CD4-positive, alpha-beta T cell treated with Interleukin-17A for 1 hour (primary cell): ENCODE results near the gene SAPCD2.

Experiments used
- DNase-seq: peaks from one replicate; pipeline ENCODE4 v3.0.0-alpha.2; 2020

Gene SAPCD2

DNA sequence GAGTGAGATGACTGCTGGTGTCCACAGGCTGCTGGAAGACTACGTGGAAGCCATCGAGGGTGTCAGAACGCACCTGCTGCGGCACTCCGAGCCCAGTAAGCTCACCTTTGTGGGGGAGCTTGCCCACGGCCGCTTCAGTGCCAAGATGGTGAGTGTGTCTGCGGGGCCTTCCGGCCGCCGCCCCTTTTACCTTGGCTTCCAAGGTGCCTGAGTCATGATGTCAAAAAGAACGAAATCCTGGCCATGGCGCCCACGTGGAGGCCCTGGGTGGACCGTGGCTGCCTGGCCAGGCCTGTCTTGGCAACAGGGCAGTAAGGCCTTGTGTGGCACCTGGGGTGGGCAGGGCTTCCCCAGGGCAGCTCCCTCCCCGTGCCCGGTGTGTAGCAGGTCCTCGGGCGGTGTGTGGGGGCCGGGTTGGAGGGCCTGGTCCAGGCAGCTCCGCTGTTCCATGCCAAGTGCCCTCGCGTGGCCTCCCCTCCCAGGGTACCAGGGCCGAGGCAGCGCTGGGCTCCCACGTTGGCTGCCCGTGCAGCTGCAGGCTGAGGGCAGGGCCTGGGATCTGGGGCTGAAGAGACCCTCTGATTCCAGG is 36.4 kb upstream of the SAPCD2 start:
- no peak for DNase-seq

DNA sequence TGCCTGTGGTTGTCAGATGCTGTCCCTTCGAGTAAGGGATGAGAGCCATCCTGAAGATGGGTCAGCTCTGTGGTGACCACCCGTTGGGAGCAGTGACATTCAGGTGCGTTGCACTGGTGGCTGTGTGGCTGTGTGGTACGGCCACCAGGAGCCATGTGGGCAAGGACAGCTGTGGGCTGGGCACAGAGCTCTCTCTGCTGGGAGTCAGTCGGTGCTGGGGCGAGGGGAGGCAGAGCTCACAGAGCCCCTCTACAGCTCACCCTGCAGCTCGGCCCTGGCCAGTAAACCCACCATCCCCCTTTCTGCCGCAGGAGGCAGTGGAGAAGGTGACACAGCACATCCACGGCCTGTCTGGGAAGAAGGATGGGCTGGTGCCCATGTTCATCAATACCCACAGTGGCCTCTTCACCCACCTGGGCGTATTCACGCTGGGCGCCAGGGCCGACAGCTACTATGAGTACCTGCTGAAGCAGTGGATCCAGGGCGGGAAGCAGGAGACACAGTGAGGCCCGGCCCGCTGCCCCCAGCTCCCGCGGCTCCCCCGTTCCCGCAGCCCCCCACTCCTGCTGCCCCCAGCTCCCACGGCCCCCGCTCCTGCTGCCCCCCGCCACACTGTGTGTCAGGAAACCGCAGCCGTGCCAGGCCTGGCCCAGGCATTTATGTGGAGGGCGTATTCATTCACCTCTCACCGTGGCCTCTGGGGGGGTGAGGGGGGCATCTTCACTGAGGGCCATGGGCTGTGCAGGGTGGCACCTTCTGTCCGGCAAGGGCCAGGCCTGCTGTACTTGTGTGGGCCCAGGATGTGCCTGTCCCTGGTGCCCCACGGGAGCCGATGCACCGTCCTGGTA is 35.7 kb upstream of the SAPCD2 start:
- no peak for DNase-seq

DNA sequence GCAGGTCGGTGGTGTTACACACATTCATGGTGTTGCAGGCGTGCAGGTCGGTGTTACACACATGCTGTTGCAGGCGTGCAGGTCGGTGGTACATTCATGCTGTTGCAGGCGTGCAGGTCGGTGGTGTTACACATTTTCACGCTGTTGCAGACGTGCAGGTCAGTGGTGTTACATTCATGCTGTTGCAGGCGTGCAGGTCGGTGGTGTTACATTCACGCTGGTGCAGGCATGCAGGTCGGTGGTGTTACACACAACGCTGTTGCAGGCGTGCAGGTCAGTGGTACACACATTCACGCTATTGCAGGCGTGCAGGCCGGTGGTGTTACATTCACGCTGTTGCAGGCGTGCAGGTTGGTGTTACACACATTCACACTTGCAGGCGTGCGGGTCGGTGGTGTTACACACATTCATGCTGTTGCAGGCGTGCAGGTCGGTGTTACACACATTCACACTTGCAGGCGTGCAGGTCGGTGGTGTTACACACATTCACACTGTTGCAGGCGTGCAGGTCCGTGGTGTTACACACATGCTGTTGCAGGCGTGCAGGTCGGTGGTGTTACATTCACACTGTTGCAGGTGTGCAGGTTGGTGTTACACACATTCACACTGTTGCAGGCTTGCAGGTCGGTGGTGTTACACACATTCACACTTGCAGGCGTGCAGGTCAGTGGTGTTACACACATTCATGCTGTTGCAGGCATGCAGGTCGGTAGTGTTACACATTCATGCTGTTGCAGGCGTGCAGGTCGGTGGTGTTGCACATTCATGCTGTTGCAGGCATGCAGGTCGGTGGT is 33.0 kb upstream of the SAPCD2 start:
- no peak for DNase-seq

DNA sequence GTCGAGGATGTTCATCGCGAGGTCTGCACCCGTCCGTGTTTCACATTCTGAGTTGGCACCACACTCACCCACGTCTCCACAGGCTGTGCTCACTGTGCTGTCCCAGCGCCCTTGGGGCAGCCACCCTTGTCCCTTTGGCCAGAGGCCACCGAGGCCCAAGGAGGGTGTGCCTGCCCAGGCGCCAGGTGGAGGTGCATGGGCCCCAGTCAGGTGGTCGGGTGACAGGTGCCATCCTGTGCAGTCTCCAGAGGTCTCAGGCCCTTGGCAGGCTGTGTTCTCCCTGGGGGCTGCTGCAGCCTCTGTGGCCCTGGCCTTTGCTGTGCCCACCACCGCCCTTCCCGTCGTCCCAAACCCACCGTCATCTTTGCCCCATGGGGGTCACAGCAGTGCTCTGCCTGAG is 28.9 kb upstream of the SAPCD2 start:
- DNase-seq = no peak

DNA sequence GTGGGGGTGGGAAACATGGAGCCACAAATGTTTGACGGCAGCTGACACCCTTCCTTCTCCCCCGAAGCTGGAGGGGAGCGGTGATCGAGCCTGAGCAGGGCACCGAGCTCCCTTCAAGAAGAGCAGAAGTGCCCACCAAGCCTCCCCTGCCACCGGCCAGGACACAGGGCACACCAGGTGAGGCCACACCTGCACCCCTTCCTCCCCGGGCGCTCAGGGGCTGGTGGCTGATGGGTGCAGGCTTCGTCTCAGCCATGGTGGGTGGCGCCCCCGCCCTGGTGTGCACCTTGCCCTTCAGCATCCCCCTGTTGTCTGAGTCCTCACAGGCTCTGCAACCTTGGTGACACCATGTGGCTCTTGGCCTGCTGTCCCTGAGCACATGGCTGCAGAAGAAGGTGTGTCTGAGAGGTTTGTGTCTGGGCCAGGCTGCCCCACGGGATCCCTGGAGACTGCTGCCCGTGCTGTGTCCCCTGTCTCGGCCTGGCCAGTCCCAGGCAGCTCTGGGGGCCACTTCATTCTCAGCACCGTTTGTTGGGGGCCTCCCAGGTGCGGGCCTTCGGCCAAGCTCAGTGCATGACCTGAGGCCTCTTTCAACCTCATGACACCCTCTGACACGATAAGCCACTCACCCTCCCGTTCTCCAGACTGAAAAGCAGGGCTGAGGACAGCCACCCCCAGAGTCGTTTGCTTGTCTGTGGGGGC is 27.6 kb upstream of the SAPCD2 start:
- no peak for DNase-seq

DNA sequence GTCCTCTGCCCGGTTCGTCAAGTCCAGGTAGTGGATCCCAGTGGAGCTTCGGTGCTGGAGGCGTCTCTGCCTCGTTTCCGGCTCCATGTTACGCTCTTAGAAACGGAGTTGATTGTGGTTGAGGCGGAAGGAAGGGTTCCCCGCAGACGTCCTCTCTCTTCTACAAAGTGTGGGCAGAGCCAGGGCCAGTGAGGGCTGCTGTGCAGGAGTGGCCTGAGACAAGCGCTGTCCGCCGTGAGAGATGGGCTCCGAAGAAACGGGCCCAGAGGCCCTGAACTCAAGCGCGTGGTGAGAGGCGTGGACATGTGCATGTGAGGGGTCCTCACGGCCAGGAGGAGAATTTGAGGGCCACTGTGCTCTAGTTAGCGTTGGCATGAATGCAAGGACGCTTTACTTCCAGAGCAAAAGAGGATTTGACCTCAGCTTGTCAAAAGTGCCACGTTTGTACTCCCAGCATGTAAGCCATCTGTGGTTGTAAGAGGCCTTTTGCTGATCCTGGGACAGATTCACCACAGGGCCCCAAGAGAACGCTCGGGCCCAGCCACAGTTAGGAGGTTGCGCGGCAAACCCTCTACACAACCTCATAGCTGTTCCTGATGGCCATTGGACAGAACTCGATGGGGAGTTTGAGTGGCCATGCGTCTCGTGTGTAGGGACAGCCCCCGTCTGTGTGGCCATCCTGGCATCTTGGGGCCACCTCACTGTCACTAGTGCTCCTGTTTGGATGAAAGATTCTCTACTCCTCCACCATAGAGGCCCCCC is 26.6 kb upstream of the SAPCD2 start:
- DNase-seq = no peak

DNA sequence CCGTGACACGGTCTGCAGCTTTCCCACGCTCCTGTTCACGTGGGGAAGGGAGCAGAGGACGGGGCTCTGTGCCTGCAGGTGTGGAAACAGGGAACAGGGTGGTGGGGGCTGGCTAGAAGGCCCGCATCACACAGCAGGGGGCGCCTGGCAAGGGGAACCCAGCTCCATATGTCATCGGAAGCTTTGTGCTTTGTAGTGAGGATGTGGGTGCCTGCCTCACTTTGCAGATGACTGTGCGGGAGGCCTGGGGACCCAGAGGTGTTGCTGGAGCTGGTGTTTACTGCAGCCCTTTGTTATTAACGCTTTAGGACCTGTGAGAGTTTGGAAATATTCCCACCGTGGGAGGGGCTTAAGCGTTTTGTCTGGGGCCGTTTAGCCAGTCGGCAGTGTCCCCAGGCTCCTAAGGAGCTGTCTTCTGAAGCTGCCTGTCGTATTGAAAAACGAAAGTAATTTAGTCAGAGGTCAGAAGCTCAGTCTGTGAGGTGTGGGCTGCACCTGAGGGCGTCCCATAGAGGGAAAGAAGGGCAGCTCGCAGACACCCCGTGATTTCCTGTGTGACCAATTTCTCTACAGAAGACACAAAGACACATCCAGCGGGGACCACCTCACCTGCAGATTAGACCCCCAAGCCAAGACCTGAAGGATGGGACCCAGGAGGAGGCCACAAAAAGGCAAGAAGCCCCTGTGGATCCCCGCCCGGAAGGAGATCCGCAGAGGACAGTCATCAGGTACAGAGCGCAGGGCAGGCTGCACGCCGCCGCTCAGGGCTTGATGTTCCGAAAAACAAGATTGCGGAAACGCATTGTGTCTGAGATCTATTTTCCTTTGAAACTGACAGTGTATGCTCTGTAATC is 25.5 kb upstream of the SAPCD2 start:
- DNase-seq = peak; percentile 89

DNA sequence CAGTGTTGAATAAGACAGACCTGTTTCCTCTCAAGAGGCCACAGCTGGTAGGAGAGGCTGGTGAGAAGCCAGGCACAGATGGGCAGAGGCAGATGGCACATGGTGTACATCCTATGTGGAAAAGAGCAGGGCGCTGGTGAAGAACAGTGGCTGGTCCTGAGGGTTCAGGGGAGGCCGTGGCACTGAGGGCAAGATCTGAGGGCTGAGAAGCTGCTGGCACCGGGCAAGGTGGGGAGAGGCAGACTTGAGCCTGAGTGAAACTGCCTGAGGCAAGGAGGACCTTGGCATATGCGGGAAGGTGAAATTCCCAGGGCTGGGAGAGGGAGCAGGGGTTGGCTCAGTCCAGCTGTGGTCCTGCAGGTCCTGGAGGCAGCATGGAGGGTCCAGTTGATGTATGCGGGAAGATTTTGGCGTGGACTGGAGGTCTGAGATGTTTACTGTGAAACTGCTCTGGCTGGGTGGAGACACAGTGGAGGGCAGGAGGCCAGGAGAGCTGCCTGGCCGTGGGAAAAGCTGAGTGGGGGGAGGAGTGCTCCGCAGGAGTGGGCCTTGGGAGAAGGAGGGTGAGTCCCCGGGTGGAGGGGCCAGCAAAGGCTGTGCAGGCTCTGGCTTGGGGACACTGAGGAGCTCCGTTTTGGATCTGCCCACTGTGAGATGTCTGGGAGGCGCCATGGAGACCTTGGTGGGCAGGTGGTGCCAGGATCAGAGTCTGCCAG is 19.0 kb upstream of the SAPCD2 start:
- no peak for DNase-seq

DNA sequence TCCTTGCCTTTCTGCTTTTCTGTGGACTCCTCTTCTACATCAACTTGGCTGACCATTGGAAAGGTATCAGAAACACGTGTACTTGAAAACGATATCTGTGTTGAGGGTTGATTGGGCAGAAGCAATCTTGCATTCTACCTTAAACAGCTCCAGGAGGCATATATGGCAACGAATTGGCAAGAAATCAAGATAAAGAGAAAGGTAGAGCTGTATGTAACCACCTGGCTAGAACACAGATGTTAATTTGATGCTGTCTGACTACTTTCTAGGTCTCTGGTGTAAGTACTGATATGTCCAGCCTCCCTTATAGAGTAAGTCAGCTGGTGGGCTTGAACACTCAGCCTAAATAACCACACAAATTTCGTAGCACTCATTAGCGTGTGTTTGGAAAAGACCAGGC is 17.8 kb upstream of the SAPCD2 start:
- no peak for DNase-seq

DNA sequence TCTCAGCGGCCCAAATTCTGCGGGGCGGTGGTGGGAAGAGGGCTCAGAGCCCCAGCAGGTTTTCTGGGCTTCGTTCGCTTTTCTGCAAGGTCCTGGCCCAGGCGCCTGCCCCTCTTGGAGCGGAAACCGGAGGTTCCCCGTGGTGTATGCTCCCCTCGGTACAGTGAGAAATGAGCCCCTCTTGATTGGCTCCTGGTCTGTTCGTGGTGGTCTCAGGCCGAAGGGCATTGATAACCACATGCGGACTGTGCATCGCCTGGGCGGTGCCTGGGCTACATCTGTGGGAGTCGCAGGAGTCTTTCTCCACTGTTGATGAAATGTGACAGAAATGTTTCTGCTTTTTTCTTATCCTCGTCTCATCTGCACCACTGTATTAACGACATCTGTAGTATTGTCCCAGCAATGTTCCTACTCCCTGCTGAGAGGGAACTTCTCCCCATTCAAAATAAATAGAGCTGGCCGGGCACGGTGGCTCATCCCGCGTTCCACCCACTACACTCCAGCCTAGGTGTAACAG is 17.1 kb upstream of the SAPCD2 start:
- DNase-seq = no peak

DNA sequence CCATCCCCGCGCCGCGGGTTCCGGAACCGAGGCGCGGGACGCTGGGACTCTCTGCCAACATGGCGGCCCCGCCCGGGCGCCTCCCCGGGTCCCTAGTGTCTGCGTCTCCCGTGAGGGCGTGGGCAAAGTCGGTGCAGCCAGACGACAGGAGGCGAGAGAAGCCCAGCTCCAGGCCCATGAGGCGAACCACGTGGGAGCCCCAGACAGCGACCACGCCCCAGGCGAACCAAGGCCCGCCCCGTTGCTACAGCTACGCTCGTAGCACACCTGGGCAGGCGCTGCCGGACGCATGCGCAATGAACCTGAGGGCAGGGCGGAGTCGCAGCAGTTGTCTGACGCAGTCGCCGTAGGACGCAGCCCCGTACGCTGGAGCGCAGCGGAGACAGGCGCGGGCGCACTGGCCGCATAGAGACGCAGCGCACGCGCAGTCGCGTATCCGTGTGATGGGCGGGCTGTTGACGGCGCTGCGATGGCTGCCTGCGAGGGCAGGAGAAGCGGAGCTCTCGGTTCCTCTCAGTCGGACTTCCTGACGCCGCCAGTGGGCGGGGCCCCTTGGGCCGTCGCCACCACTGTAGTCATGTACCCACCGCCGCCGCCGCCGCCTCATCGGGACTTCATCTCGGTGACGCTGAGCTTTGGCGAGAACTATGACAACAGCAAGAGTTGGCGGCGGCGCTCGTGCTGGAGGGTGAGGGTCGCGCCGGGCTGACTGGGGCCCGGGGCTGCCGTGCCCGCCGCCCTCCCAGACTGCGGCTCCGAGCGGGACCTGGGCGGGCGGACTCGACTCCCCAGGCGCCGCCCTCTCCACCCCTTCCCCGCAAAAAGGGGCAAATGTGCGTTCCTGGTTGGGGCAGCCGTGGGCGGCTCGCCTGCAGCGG is 16.4 kb upstream of the SAPCD2 start, which contains the start of gene MAN1B1:
TSS of gene MAN1B1 (plus strand) at position 455 of the 878 bp plus-strand sequence. CDS start at position 470, 15 bp downstream.
- DNase-seq = peak; percentile 99

DNA sequence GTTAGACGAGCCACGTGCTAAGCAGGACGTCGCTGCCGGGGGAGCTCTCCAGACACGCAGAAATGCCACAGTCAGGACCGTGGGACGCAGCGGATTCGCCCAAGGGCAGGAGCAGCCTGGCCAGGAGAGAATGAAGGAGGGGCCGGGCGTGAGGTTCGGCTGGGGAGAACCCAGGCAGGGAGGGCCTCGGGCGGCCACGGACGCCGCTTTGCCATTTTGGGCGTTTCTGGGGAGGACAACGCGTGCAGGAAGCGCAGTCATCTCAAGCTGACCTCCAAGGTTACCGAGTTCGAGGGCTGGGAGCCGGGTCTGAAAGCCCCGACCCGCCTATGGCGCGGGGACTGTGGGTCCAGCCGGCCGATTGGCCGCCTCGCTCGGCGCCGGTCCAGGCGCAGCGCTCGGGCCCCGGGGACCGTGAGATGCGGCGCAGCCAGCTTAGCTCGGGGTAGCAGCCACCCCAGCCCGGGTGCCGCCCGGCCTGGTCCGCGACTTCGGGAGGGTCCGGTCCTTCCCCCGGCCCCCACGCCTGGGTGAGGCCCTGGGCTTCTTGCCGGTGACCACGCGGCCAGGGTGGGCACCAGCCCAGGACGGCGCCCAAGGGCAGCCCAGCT is 15.7 kb upstream of the SAPCD2 start:
- peak; percentile 34 for DNase-seq

DNA sequence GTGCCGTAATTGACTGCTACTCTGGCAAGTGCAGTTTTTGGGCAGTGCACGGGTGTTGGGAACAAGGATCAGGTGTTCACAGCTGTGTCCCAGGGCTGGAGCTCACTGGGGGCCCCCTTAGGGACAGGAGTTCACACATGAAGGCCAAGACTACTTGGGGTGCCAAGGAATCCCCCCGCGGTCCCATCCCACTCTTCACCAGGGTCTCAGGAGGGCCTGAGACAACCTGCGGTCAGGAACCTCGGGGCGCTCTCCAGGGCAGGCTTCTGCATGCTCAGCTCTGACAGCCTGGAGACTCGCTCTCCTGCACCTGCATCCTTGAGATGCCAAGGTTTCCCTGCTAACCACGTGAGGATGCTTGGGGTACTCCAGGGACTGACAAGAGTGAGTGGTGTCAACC is 14.2 kb upstream of the SAPCD2 start:
- no peak for DNase-seq

DNA sequence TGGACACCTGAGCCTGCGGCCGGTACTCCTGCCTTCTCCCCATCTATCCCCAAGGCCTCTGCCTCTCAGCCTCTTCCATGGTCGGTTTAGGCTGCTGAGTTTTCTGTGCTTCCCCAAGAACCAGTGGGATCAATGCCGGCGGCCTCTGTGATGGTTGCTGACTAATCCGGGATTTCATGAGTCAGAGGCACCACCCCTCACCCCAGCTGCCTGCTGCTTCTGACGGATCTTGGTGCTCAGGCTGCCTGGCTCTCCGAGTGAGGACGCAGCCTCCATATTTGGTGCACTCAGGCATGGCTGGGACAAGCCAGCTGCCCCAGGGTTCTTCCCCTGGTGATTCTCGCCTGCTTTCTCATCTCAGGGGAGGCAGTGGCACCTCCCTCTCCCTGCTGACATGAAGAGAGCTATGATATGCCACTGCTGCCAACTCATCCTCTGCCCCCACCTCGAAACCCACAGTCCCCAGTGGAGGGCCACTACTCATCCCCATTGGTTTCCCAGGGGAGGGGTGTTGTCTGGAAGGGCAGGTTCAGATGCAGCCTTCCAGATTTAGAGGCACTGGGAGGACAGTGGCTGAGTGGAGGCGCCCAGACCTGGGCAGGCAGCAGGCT is 13.1 kb upstream of the SAPCD2 start:
- no peak for DNase-seq

DNA sequence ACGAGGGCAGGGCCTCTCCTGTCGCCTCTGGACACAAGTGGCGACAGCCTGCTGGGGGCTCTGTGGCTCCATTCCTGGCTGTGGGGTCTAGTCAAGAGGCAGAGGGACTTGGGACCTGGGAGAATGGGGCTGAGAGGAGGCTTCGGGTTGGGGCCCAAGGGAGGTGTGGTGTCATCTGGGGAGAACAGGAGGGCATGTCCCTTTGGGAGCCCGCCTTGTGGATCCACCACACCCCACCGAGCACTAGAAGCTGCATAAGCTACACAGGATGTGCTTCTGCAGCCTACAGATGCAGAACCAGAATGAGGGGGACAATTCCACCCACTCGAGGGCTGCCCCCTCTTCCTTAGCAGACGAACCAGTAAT is 12.6 kb upstream of the SAPCD2 start:
- DNase-seq = no peak

DNA sequence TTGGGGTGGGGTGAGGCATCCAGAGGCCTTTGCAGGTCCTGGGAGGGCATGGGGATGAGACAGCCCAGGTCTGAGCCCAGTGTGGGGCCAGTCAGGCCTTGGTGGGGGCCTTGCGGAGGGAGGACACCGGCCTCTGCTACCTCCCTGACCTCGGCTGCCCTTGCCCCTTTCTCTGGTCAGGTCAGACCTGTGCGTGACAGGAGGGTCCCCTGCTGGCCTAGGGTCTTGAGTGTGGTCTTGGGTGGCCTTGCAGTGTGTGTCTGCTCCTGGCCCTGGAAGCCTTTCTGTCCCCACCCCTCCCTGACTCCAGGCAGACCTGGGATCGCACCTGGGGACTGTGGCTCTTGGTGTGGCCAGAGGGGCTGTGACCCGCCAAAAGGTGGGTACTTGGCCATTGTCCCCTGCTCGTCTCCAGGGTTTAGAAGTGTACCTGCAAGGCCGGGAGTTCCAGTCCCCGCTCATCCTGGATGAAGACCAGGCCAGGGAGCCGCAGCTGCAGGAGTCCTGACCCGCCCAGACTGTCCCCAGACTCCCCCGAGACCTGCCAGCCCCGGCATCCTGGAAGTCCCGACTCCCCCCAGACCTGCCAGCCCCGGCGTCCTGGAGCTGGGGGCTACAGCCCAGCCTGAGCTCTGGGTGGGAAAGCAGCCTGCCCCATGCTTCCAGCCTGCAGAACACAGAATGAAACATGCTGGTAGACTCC is 12.0 kb upstream of the SAPCD2 start:
- no peak for DNase-seq

DNA sequence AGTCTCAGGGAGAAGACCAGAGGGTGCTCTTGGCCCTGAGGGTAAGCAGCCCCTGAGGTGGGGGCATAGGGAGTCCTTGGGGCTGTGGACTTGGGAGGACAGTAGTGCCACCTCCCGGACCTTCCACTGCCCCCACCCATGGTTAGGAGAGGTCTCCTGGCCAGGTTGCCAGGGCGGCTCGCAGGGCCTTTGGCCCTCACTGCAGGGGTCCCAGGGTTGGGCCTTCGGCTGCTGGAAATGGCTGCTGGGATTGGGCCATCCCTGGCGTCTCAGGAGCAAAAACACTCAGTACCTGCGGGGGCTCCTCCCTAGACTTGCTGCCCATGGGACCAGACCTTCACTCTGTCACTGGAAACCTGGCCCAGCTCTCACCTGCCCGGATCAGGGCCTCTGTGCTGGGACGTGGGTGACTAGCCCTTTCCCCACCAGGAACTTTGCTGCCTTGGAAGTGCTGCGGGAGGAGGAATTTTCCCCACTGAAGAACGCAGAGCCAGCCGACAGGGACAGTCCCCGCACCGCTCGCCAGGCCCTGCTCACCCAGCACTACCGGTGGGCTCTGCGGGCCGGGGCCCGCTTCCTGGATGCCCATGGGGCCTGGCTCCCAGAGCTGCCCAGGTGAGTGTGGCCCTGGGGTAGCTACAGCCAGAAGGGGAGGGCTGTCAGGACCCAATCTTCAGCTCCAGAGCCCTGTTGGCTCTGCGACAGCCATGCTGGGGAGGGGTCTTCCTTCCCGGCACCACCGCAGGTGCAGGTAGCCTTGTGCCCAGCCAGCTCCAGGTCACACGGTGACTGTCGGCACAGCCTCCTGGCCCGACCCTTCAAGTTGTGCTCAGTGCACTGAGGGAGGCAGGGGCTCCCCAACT is 10.1 kb upstream of the SAPCD2 start:
- DNase-seq = no peak
